Activated CD4-positive, alpha-beta T cell treated with anti-CD3 and anti-CD28 coated beads, Interleukin-2, amount 10 ng/mL, durations not matched to agents 7 days and 5 days (primary cell): ENCODE data around the gene KANK4. TPM values are rescaled to one million over a fixed set of nuclear protein-coding genes. Genes with fewer than 3 reads are reported as not detected.
"Not testable (repeated sequence)": the region's sequence is repeated elsewhere in the genome, so short reads cannot be mapped to it uniquely, and the experiment has no call there.

Source experiments
- CTCF ChIA-PET: fragments of 350-600 bp; sonication (Branson Sonifier 250); formaldehyde crosslinking; loops from one replicate; lab custom pipeline; 2021; ENCODE audit warnings: antibody characterized with exemption; lab: Charles Lee
- POLR2A ChIA-PET: fragments of 350-600 bp; sonication (Branson Sonifier 250); formaldehyde crosslinking; loops from one replicate; lab custom pipeline; 2021; ENCODE audit warnings: antibody characterized with exemption; lab: Charles Lee
- DNase-seq: peaks from one replicate; pipeline ENCODE4 v3.0.0-alpha.2; 2020
- H3K27ac Mint-ChIP-seq: one replicate; pipeline ENCODE4 v1.8.0; 2021; ENCODE audit warnings: mild to moderate bottlenecking, moderate library complexity, mixed read lengths
- H3K27me3 Mint-ChIP-seq: one replicate; pipeline ENCODE4 v1.8.0; 2021; ENCODE audit warnings: mixed read lengths
- H3K36me3 Mint-ChIP-seq: one replicate; pipeline ENCODE4 v1.8.0; 2021; ENCODE audit warnings: low read depth, mixed read lengths
- H3K4me1 Mint-ChIP-seq: one replicate; pipeline ENCODE4 v1.8.0; 2021; ENCODE audit warnings: mixed read lengths
- H3K4me3 Mint-ChIP-seq: one replicate; pipeline ENCODE4 v1.8.0; 2021; ENCODE audit warnings: mild to moderate bottlenecking, moderate library complexity, mixed read lengths
- H3K9me3 Mint-ChIP-seq: one replicate; pipeline ENCODE4 v1.8.0; 2021; ENCODE audit warnings: mixed read lengths
- total RNA-seq, 2 experiments: library from RNA; stranded (reverse); gene quantifications; one replicate each; pipeline ENCODE4 v1.2.3, GENCODE V29; 2021

The KANK4 gene
- total RNA-seq, 2 experiments from 2014 or later = not detected

DNA sequence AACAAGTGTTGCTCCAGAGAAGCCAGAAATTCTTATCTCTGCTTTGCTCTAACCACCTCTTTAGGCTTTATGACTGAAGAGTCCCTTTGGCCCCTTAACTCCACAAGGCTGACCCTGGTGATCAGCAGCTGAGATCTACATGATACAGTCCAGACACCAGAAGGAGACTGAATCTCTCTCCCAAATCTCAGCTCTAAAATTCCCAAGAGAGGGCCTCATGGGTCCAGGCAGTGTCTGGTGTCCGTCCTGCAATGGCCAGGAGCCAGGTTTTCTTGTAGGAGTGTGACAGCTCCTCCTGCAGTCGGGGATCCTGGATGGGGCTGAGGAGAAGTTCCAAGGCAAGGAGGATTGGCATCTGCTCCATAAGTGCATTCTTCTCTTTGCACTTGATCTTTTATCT lies 89.3 kb downstream of the KANK4 start:
- Mint-ChIP-seq H3K9me3 (no peaks in the 10 kb centered on the region), H3K27ac (no peak overlapping the region), H3K27me3 (no peaks in the 10 kb centered on the region), H3K36me3 (no peaks in the 10 kb centered on the region), H3K4me3 (no peak overlapping the region), H3K4me1 (no peaks in the 10 kb centered on the region)
- DNase-seq = no peak
- ChIA-PET POLR2A (no interaction called here), CTCF (interaction anchor here (0.6 to 0.8 kb wide), 2 partner anchors 54 to 433 kb away, joined by 3 to 5 read pairs; no protein-coding TSS in a partner anchor)

DNA sequence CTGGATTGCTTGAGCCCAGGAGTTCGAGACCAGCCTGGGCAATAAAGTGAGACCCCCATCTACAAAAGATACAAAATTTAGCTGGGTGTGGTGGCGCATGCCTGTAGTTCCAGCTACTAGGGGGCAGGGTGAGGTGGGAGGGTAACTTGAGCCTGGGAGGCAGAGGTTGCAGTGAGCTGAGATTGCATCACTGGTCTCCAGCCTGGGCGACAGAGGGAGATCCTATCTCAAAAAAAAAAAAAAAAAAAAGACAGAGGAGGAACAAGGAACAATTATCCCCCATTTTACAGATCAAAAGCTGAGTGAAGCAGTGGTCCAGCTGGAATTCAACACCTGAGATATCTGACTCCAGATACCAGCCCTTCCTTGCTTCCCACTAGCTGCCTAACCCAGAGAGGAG lies 89.8 kb downstream of the KANK4 start:
- no peaks in the 10 kb centered on the region for H3K27me3 Mint-ChIP-seq
- no peaks in the 10 kb centered on the region for H3K36me3 Mint-ChIP-seq
- DNase-seq = no peak
- H3K4me1 Mint-ChIP-seq = no peaks in the 10 kb centered on the region
- POLR2A ChIA-PET = no interaction called here
- H3K27ac Mint-ChIP-seq = no peak overlapping the region
- CTCF ChIA-PET = interaction anchor here (0.8 kb wide), 1 partner anchor 54 kb away, joined by 3 read pairs; no protein-coding TSS in a partner anchor
- H3K9me3 Mint-ChIP-seq = no peaks in the 10 kb centered on the region
- H3K4me3 Mint-ChIP-seq = no peak overlapping the region

DNA sequence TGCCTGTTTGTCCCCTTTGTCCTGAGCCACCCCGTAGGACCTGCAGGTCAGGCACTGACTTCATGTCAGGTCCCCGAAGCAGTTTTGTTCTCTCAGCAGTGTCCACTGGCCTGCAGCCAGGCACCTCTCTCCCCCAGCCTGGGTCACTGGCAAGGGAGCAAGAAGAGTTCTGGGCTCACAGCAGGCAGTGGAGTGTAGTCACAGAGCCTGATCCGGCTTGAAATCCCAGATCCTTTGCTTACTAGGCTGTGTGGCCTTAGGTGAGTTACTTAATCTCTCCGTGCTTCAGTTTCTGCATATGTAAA lies 90.4 kb downstream of the KANK4 start:
- ChIA-PET CTCF (no interaction called here), POLR2A (no interaction called here)
- Mint-ChIP-seq H3K9me3 (no peaks in the 10 kb centered on the region), H3K4me3 (no peak overlapping the region), H3K27ac (no peak overlapping the region), H3K36me3 (no peaks in the 10 kb centered on the region), H3K4me1 (no peaks in the 10 kb centered on the region), H3K27me3 (no peaks in the 10 kb centered on the region)
- no peak for DNase-seq

DNA sequence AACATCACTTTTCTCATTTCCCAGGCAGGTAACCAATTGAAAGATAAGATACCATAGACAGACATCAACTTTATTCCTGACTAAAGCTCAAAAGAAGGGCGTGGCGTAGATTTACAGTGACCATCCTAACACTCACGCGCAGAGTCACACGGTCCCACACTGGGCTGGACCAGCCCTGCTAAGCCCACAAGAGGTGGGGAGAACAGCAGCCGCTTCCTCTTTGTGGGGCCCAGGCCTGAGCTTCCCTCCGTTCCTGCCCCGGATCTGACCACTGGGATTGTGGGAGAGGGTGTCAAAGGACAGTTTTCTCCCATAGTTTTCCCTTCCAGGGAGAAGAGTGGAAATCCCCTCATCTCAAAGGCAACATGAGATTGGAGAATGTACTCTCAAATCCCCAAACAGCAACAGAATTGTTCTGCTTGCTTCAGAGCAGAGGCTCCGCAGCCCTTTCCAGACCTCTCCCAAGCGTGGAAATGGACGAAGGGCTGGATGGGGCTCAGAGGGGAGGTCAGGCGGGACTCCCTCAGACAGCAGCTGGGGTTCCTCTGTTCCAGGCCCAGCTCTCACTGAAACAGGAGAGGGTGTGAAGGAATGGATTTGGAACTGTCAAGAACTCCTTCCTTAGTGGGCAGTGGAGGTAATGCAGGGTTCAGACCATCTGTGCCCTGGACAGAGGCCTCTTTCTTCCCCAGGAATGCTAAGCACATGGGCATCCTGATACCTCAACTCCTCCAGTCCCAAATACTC lies 90.9 kb downstream of the KANK4 start:
- H3K9me3 Mint-ChIP-seq = no peaks in the 10 kb centered on the region
- ChIA-PET CTCF (no interaction called here), POLR2A (no interaction called here)
- H3K27me3 Mint-ChIP-seq = no peaks in the 10 kb centered on the region
- no peak overlapping the region for H3K27ac Mint-ChIP-seq
- no peaks in the 10 kb centered on the region for H3K4me1 Mint-ChIP-seq
- H3K36me3 Mint-ChIP-seq = no peaks in the 10 kb centered on the region
- no peak for DNase-seq
- no peak overlapping the region for H3K4me3 Mint-ChIP-seq

DNA sequence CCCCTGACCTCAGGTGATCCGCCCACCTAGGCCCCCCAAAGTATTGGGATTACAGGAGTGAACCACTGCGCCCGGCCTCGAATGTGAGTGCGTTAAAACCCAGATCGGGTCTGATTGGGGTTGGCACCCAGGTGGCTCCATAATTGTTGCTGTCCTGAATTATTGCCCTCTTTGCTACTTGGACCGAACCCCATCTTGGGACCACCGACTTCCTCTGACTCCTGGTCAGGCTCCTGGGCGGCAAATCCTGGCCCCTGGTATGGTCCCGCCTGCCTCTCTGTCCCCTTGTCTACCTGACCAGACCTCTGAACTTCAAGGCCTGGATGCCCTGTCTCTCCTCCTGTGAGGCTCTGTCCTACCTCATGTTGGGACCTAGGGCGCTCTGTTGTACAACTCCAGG lies 91.7 kb downstream of the KANK4 start:
- H3K27me3 Mint-ChIP-seq = no peaks in the 10 kb centered on the region
- H3K27ac Mint-ChIP-seq = no peak overlapping the region
- POLR2A ChIA-PET = no interaction called here
- H3K4me3 Mint-ChIP-seq = no peak overlapping the region
- H3K36me3 Mint-ChIP-seq = no peaks in the 10 kb centered on the region
- no peaks in the 10 kb centered on the region for H3K4me1 Mint-ChIP-seq
- DNase-seq = no peak
- CTCF ChIA-PET = no interaction called here
- H3K9me3 Mint-ChIP-seq = no peaks in the 10 kb centered on the region

DNA sequence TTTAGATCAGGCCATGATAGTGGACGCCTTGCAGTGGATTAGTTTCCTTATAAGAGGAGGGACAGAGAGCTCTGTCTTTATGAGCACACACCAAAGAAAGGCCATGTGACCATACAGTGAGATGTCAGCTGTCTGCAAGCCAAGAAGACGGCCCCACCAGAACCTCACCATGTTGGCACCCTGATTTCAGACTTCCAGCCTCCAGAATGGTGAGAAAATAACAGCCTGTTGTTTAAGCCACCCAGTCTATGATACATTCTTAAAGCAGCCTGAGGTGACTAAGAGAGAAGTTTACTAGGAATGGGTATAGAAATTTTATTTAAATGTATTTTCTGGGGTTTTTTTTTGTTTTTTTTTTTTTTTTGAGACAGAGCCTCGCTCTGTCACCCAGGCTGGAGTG lies 95.1 kb downstream of the KANK4 start:
- DNase-seq = no peak
- ChIA-PET CTCF (no interaction called here), POLR2A (no interaction called here)
- Mint-ChIP-seq H3K4me3 (no peak overlapping the region), H3K27ac (no peak overlapping the region), H3K36me3 (no peaks in the 10 kb centered on the region), H3K27me3 (no peaks in the 10 kb centered on the region), H3K9me3 (no peaks in the 10 kb centered on the region), H3K4me1 (no peaks in the 10 kb centered on the region)

DNA sequence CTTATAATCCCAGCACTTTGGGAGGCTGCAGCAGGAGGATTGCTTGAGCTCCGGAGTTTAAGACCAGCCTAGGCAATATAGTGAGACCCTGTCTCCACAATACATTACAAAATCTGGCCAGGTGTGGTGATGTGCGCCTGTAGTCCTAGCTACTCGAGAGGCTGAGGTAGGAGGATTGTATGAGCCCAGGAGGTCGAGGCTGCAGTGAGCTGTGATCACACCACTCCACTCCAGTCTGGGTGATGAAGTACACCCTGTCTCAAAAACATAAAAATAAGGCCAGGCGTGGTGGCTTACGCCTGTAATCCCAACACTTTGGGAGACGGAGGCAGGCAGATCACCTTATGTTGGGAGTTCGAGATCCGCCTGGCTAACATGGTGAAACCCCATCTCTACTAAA lies 96.9 kb downstream of the KANK4 start:
- Mint-ChIP-seq H3K27ac (no peak overlapping the region), H3K9me3 (no peaks in the 10 kb centered on the region), H3K36me3 (no peaks in the 10 kb centered on the region), H3K4me3 (no peak overlapping the region), H3K4me1 (no peaks in the 10 kb centered on the region), H3K27me3 (no peaks in the 10 kb centered on the region)
- DNase-seq = no peak
- CTCF ChIA-PET = no interaction called here
- POLR2A ChIA-PET = no interaction called here

DNA sequence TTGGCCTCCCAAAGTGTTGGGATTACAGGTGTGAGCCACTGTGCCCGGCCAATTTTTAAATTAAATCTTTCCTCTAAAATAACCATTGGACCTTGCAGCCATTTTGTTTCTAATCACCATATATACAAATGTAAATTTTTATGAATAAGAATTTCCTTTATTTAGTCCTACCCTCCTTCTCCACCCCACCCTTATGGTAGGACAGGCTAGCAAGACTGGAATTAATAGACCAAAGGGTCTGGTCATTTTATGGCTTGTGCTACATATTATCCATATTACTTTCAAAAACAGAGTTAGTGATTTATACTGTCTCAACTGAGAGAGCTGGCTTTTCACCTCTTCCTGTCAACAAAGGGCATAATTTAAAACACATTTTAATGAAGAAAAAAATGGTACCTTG lies 98.1 kb downstream of the KANK4 start:
- H3K27me3 Mint-ChIP-seq = no peaks in the 10 kb centered on the region
- H3K4me1 Mint-ChIP-seq = no peaks in the 10 kb centered on the region
- H3K27ac Mint-ChIP-seq = no peak overlapping the region
- DNase-seq = no peak
- POLR2A ChIA-PET = no interaction called here
- H3K4me3 Mint-ChIP-seq = no peak overlapping the region
- H3K36me3 Mint-ChIP-seq = no peaks in the 10 kb centered on the region
- CTCF ChIA-PET = no interaction called here
- no peaks in the 10 kb centered on the region for H3K9me3 Mint-ChIP-seq

DNA sequence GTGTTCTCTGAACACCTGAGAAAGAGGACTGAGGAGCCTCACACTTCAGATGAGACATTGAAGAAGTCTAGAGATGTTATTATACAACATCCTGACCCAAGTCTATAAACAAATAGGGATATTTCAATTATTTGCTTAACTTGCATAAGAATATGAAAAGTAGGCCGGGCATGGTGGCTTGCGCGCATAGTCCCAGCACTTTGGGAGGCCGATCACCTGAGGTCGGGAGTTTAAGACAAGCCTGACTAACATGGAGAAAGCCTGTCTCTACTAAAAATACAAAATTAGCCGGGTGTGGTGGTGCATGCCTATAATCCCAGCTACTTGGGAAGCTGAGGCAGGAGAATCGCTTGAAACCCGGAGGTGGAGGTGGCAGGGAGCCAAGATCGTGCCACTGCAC lies 98.8 kb downstream of the KANK4 start:
- POLR2A ChIA-PET, H3K4me1 Mint-ChIP-seq, H3K27ac Mint-ChIP-seq, H3K27me3 Mint-ChIP-seq, H3K4me3 Mint-ChIP-seq, H3K9me3 Mint-ChIP-seq, DNase-seq, H3K36me3 Mint-ChIP-seq: not testable (repeated sequence)
- CTCF ChIA-PET = interaction anchor here (1.0 kb wide), 1 partner anchor 22 kb away, joined by 3 read pairs; no protein-coding TSS in a partner anchor

DNA sequence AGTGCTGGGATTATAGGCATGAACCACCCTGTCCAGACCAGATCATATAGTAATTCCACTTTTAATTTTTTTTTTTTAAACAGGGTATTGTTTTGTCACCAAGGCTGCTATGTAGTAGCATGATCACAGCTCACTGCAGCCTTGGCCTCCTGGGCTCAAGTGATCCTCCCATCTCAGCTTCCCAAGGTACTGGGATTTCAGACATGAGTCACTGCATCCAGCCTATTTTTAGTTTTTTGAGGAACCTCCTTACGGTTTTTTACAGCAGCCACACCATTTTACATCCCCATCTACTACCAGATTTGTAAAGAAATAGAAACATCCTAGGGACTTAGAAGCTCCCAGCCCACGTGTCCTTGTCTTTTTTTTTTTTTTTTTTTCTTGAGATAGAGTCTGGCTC lies 100.6 kb downstream of the KANK4 start:
- H3K27ac Mint-ChIP-seq = no peak overlapping the region
- CTCF ChIA-PET = no interaction called here
- no peaks in the 10 kb centered on the region for H3K4me1 Mint-ChIP-seq
- H3K4me3 Mint-ChIP-seq = no peak overlapping the region
- no peaks in the 10 kb centered on the region for H3K36me3 Mint-ChIP-seq
- no peaks in the 10 kb centered on the region for H3K27me3 Mint-ChIP-seq
- DNase-seq = no peak
- POLR2A ChIA-PET = no interaction called here
- H3K9me3 Mint-ChIP-seq = no peaks in the 10 kb centered on the region

DNA sequence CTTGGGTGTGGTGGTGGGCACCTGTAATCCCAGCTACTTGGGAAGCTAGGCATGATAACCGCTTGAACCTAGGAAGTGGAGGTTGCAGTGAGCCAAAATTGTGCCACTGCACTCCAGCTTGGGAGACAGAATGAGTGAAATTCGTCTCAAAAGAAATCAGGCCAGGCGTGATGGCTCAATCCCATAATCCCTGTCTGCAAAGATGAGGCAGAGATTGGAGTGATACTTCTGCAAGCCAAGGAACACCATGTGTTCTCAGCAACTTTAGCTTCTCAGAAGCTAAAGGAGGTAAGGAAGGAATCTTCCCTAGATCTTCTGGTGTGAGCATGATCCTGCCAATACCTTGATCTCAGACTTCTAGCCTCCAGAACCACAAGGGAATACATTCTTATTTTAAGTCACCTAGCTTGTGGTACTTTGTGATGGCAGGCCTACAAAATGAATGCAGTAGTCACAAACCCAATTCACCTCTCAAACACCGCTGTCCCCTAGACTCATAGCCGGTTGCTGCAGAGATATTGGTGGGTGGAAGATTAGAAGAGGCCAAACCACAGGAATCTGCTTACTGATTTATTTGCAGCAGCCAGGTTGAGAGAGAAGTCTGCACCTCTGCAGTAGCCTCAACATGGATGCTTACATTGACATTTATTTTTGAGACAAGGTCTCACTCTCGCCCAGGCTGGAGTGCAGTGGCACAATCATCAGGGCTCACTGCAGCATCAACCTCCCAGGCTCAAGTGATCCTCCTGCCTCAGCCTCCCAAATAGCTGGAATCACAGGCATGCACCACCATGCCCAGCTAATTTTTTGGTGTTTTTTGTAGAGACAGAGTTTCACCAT lies 105.9 kb downstream of the KANK4 start:
- H3K4me3 Mint-ChIP-seq = no peak overlapping the region
- H3K27me3 Mint-ChIP-seq = no peaks in the 10 kb centered on the region
- no peak overlapping the region for H3K27ac Mint-ChIP-seq
- H3K4me1 Mint-ChIP-seq = peaks cover 9% of the 10 kb centered on the region
- peaks cover 16% of the 10 kb centered on the region for H3K9me3 Mint-ChIP-seq
- POLR2A ChIA-PET = no interaction called here
- CTCF ChIA-PET = no interaction called here
- peaks cover 4% of the 10 kb centered on the region for H3K36me3 Mint-ChIP-seq
- DNase-seq = no peak

DNA sequence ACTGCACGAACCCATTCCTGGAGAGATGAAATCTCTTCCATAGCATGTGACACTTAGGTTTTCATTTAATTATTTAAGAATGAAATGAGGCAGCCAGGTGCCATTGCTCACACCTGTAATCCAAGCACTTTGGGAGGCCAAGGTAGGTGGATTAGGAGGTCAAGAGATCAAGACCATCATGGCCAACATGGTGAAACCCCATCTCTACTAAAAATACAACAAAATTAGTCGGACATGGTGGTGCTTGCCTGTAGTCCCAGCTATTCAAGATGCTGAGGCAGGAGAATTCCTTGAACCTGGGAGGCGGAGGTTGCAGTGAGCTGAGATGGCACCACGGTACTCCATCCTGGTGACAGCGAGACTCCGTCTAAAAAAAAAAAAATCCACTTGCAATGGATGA lies 106.8 kb downstream of the KANK4 start:
- no peaks in the 10 kb centered on the region for H3K27me3 Mint-ChIP-seq
- H3K27ac Mint-ChIP-seq = no peak overlapping the region
- DNase-seq = no peak
- no peak overlapping the region for H3K4me3 Mint-ChIP-seq
- ChIA-PET POLR2A (no interaction called here), CTCF (no interaction called here)
- peaks cover 4% of the 10 kb centered on the region for H3K36me3 Mint-ChIP-seq
- H3K4me1 Mint-ChIP-seq = peaks cover 9% of the 10 kb centered on the region
- peaks cover 16% of the 10 kb centered on the region for H3K9me3 Mint-ChIP-seq

DNA sequence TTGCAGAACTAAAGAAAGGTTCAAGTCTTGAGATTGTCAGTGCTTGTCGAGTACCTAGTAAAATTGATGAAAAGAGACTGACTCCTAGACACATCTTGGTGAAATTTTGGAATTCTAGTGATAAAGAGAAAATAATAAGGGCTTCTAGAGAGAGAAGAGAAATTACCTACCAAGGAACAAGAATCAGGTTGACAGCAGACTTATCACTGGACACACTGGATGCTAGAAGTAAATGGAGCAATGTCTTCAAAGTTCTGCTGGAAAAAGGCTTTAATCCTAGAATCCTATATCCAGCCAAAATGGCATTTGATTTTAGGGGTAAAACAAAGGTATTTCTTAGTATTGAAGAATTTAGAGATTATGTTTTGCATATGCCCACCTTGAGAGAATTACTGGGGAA lies 108.3 kb downstream of the KANK4 start:
- POLR2A ChIA-PET = no interaction called here
- Mint-ChIP-seq H3K36me3 (peaks cover 4% of the 10 kb centered on the region), H3K9me3 (peaks cover 16% of the 10 kb centered on the region)

More for the DNA sequence above, 108.3 kb downstream of the KANK4 start:
- H3K4me1 Mint-ChIP-seq = peaks cover 9% of the 10 kb centered on the region
- H3K27ac Mint-ChIP-seq = no peak overlapping the region
- no peak for DNase-seq
- CTCF ChIA-PET = no interaction called here
- H3K27me3 Mint-ChIP-seq = no peaks in the 10 kb centered on the region
- H3K4me3 Mint-ChIP-seq = no peak overlapping the region
